Epithelial cell of prostate (primary cell): ENCODE results near the gene CCSER2.
A peak's percentile ranks its signal among the peaks of the same experiment; 100 is the strongest.
"Not testable (repeated sequence)": the region's sequence is repeated elsewhere in the genome, so short reads cannot be mapped to it uniquely, and the experiment has no call there.

Experiments
- DNase-seq: peaks from one replicate; pipeline ENCODE4 v3.0.0-alpha.2; 2011; ENCODE audit warnings: low read depth, low spot score
- H3K27ac ChIP-seq: fragments of 450-650 bp; 2 replicates; pipeline ENCODE4 v1.5.1; 2017; ENCODE audit warnings: mild to moderate bottlenecking

CCSER2 gene

DNA sequence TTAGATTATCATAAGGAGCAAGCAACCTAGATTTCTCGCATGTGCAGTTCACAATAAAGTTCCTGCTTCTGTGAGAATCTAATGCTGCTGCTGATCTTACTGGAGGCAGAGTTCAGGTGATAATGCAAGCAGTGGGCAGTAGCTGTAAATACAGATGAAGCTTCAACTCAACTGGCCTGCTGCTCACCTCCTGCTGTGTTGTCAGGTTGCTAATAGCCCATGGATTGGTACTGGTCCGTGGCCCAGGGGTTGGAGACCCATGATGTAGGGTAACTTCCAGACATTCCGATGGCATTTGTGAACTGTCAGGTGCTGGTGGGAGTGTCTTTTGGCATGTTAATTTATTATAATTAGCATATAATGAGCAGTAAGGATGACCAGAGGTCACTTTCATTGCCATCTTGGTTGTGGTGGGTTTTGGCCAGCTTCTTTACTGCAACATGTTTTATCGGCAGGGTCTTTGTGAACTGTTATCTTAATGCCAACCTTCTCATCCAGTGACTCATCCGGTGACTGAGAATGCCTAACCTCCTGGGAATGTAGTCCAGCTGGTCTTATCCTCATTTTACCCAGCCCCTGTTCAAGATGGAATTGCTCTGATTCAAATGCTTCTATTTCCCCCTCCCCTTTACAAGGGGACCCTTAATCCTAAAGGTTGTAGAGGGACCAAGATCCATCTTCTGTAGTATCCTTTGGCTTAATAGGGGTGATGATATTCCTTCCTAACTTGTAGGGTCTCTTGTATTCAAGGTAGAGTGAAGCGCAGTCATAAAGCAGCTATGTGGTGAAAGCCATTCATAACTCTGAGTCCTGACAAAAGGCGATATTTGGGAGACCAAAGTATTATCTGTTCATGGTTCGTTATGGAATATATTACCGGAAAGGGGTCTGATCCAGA lies 165.8 kb downstream of the CCSER2 start:
- DNase-seq: peak; percentile 33
- H3K27ac ChIP-seq: peak overlapping the region; percentile 78

DNA sequence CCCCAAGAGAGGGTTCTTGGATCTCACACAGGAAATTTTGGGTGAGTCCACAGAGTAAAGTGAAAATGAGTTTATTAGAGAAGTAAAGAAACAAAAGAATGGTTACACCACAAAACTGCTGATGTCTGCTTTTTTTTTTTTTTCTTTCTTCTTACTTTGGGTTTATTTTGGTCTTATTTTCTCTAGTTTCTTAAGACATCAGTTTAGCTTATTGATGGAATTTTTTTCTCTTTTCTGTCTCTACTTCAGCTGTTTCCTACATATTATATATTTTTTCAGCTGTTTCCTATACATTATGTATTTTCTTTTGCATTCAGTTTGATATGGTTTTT lies 166.4 kb downstream of the CCSER2 start:
- peak overlapping the region; percentile 78 for H3K27ac ChIP-seq
- DNase-seq: no peak

DNA sequence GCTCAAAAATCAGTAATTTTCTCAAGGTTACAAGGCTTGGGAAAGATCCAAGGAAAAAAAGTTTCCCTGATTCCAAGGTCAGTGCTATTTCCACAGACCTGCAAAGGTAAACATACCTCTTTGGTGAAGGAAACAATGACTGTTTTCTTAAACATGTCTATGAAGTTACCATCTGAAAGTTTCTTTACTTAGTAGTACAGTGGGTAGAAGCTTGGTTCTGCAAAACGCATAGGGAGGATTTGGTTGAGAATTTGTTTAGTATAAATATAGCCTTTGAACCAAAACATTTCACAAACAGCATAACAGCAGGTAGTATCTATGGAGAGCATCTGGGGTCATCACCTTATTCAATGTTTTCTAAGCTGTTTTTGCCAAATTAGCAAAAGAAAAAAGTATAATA lies 169.6 kb downstream of the CCSER2 start:
- no peak overlapping the region for H3K27ac ChIP-seq
- no peak for DNase-seq

DNA sequence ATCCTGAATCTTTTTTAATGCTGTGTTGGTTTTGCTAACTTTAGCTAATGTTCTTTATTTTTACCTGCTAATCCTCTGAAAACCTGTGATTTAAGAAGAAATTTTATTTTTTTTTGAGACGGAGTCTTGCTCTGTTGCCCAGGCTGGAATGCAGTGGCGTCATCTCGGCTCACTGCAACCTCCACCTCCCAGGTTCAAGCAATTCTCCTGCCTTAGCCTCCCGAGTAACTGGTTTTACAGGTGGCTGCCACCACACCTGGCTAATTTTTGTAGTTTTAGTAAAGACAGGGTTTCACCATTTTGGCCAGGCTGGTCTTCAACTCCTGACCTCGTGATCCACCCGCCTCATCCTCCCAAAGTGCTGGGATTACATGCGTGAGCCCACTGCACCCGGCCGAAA lies 170.7 kb downstream of the CCSER2 start:
- not testable (repeated sequence) for H3K27ac ChIP-seq, DNase-seq

DNA sequence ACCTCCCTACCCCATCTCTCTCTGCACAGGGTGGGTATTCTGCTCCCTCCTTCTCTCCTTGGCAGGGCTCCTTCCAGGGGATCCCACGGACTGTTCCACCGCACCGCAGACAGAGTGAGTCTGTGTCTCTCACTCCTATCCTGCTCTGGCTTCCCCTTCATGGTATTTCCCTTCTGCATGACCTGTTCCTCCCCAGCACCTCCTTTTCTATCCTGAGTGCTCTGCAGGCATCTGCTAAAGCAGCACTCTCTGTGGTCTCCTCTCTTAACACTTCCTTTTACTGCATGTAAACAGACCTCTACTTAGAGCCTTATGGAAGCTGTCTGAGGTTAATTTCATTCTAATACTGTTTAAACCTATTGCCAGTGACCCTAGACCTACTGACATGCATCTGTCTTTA lies 171.5 kb downstream of the CCSER2 start:
- no peak for DNase-seq
- H3K27ac ChIP-seq: no peak overlapping the region

DNA sequence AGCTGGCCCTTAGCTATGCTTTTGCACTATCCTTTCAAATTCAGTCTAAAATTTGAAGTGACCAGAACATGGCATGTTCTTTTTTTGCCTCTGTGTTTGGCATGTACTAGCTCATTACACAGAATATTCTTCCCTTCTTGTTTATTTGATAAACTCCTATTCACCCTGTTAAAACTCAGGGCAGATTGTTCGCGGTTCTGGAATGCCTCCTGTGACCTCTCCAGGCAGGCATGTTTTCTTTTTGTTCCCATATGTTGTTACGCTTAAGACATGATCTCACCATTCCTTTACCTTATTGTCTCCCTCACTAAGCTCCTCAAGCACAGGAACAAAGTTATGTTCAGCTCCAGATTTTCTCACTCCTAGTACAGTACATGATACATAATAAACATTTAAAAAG lies 181.7 kb downstream of the CCSER2 start:
- H3K27ac ChIP-seq: no peak overlapping the region
- DNase-seq: no peak

DNA sequence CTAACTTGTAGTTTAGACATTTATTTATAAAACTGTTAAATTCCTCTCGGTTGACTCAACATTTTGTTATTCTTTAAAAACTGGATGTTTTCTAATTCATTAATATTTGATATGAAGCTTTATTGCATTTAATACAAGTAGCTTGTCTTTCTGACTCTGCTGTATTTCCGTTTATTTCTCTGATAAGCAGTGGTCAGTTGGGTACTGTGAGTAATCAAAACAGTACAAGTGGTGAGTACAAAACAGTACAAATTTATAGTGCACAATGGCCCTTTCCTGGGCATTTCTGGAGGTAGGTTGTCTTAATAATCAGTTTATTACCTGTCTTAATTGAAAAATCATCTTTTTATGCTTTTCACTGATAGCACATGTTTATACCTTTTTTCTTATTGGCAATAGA lies 182.7 kb downstream of the CCSER2 start:
- H3K27ac ChIP-seq: no peak overlapping the region
- DNase-seq: no peak

DNA sequence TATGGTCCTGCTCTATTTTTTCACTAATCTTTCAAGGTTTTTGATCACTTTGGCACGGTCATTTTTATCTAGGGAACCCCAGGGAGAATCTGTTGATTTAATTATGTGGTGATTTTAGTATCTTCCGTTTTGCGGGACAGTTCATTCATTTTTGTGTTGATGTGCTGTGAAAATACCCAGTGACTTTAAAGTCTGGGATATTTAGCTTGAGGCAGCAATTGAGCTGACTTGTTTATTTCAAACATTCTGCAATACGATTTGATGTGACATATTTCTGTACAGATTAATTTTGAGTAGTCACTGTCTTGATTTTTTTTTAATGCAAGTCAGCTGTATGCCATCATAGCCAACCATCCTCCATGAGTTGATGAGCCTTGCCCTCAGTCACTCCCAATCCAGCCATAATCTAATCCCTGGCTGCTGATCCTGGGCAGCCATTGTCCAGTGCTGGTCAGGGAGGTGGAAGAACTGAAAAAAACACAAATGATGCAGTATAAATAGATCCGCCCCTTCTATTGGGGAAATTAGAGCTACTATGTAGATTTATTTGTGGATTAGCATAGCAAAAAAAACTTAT lies 183.4 kb downstream of the CCSER2 start:
- H3K27ac ChIP-seq: no peak overlapping the region
- no peak for DNase-seq

DNA sequence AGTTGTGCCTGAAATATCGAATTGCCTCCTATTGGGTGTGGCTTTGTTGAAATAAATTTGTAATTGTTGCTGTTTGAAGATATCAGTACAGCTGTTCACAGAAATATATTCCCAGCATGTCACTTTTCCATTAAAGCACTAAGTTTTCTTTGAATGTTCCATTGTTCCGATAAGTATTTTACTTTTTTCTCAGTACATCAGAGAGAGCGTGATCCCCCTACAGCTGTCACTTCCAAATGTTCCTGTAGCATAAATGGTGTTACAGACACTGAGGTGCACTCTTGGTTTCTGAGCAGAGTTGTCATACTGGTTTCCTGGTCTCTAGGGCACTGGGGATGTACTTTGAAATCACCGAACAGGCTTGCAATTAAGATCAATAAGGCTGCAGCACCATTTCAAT lies 189.2 kb downstream of the CCSER2 start:
- no peak for DNase-seq
- no peak overlapping the region for H3K27ac ChIP-seq

DNA sequence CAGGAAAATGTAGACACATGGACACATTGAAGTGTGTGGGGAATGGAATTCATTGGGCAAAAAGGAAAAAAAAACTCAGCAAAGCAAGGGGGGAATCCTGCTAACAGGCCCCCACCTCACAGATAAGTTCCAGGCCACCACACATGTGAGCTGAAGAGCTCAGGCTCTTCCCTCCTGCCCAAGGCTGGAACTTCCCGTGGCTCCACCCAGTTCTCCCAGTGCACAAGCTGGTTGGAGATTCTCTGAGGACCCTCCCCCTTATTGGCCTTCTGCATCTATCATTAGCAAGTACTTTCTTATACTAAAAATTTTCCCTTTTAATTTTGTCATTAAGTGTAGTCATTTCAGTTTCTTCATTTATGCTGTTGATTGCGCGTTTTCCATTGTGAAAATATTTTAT lies 190.8 kb downstream of the CCSER2 start:
- DNase-seq: no peak
- H3K27ac ChIP-seq: no peak overlapping the region

DNA sequence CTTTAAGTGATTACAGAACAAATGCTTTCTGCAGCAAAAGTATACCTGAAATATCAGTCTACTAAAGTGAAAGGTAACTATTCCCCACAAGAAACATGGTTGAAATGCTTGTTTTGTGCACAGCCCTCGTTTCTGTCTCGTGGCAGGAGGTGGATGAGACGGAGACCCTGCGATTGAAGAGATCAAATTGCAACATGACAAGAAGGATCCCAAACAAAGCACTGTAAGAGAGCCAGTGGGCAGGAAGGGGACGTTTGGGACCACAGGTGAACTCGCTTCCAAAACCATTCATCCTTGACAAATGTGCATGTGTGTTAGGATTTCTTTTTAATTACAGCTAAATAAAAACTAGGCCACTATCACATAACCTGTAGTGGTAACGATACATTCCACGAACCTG lies 192.6 kb downstream of the CCSER2 start:
- DNase-seq: no peak
- no peak overlapping the region for H3K27ac ChIP-seq

DNA sequence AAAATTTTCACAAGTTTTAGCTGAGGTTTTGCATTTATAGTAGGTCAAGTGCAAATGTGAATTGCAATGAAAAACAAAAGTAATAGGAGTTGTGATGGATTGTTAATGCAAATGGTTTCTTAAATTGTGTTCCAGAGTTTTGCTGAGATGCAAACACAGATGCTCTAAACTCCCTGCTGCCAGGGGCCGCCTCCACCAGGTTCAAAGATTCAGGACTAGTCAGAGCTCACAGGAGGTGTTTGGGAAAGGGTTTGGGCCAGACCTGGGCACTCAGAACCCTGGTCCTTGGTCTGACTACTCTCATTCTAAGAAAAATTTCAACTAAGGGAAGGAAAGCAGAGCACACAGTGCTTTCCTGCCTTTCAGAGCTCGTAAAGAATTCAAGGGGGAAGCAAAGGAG lies 193.1 kb downstream of the CCSER2 start:
- H3K27ac ChIP-seq: no peak overlapping the region
- no peak for DNase-seq

DNA sequence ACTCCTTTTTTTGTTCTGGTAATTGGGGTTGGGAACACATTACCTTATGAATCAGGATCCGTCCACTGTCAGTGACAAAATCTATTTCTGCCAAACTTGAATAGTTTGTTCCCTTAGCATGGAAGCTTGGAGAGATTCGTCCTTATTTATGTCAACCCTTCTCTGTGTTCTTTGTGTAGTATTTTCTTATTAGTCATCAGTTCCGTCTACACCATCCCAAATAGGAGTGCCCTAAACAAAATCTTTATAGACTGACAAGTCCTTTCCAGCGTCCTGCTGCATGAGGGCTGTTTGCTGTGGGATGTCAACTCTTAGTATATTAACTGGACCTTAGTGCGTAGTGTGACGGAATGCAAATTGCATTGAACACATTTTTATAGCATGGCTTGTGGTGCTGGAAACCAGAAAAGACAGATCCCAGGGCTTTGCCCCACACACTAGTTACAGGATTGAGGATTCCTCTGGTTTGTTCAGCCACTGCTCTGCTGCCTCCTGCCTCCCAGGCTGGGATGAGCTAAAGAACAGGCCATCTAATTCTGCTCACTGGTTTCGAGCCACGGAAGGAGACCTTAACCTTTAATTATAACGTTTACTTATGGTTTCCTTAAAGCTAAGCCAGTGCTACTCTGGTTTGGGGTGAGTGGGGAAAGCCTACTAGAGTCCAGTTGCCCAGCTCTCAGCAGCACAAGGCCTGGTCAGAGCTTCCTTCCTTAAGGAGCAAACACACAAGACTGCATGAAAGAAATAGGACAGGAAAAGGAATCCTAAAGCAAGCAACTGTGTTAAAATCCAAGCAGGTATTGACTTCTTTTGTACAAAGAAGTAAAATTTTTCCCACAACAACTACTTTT lies 194.4 kb downstream of the CCSER2 start:
- no peak overlapping the region for H3K27ac ChIP-seq
- no peak for DNase-seq

DNA sequence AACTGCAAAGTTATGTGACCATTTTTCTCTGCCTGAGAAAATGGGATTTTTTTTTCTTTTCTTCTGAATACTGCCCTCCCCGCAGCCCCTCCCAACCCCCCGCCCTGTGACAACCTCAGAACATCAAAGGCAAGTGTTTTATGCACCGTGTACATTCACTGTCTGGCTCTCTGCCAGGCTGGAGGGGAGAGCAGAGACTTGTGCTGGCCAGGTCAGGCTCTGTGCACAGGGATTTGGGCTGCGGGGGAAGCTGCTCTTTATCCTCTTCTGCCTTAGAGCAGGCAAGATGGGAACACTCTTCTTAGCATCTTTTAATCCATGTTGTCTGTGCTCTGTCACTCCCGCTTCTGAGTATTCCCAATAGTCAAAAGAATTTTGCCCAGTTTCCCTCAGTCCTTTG lies 195.1 kb downstream of the CCSER2 start:
- DNase-seq: no peak

DNA sequence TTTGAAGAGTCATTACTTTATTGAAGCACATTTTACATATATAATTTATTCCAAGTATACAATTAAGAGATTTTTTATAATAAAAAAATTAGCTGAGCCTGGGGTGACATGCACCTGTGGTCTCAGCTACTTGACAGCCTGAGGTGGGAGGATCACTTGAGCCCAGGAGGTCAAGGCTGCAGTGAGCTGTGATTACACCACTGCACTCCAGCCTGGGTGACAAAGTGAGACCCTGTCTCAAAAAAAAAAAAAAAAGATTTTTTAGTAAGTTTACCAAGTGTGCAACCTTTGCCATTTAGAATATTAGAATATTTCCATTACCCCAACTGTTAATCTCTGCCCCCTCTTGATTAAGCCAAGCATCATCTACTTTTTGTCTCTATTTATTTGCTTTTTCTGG lies 196.0 kb downstream of the CCSER2 start:
- no peak overlapping the region for H3K27ac ChIP-seq
- no peak for DNase-seq

More for the DNA sequence above, 195.1 kb downstream of the CCSER2 start:
- no peak overlapping the region for H3K27ac ChIP-seq

DNA sequence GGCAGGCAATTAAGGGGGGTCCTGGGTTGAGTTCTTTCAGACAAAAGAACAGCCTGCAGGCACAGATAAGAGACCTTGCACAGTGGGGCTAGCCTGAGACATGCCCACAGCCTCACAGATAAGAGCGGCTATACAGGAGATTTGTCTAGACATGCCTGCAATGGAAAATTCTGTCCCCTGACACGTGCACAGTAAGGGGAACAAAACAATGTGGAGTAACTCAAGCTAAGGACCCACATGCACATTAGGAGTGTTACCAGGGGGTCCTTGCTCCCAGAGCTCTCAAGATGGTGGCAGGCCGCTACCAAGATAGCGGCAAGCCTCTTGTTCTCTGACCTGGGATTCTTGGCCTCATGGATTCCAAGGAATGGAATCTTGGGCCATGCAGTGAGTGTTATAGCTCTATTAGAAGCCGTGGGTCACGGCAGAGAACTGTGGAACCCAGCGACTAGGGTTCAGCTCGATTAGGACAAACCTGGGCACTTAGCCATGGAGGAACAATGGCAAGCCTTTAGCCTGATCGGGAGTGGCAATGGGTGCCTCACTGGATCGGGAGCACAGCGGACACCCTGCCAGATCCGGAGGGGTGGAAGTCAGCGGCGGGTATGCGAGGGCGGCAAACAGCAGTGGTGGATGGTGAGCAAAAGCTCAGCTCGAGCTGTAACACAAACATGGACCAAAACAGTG lies 196.9 kb downstream of the CCSER2 start:
- H3K27ac ChIP-seq: peak overlapping the region; percentile 21
- DNase-seq: no peak

DNA sequence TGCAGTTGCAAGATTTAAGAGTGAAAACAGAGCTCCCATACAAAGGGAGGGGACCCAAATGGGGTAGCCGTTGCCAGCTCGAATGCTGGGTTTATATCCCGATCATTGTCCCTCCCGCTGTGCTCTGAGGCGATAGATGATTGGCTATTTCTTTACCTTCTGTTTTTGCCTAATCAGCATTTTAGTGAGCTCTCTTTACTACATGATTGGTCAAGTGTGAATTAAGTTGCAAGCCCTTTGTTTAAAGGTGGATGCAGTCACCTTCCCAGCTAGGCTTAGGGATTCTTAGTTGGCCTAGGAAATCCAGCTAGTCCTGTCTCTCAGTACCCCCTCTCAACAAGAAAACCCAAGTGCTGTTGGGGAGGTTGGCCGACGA lies 197.4 kb downstream of the CCSER2 start:
- H3K27ac ChIP-seq, DNase-seq: not testable (repeated sequence)

DNA sequence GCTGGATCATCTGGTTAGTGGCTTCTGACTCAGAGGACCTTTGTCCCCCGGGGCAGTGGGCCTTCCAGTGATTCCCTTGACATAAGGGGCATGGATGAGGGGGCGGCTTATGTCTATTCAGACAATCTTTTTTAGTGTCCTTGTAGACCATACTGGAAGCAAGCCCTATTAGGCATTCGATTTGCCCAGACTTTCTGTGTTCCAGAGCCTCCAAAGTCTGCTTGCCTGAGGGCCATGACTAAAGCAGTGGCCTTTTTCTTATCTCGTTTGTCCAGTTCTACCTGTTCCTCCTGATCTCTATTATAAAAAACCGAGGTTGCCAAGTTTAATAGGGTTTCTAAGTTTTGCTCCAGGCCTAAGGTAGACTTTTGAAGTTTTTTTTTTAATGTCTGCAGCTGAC lies 199.0 kb downstream of the CCSER2 start:
- peak; percentile 68 for DNase-seq
- peak overlapping the region; percentile 53 for H3K27ac ChIP-seq

DNA sequence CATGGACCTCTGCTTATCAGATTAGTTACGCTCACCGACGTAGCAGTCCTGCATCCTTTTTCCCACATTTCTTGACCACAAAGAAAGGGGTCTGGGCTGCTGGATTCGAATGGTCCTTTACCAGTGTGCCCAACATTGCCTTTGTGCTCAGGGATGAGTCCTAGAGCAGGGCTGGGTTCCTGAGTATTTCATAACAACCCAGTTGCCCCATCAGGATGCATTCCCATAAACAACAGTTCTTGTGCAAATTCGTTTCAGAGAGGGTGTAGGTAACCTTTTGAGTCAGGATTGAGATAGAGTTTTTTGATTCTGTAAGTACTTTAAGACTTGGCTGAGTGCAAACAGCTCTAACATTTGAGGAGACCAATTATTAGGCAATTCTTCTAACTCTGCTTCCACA lies 200.1 kb downstream of the CCSER2 start:
- not testable (repeated sequence) for DNase-seq
- H3K27ac ChIP-seq: peak overlapping the region; percentile 53

DNA sequence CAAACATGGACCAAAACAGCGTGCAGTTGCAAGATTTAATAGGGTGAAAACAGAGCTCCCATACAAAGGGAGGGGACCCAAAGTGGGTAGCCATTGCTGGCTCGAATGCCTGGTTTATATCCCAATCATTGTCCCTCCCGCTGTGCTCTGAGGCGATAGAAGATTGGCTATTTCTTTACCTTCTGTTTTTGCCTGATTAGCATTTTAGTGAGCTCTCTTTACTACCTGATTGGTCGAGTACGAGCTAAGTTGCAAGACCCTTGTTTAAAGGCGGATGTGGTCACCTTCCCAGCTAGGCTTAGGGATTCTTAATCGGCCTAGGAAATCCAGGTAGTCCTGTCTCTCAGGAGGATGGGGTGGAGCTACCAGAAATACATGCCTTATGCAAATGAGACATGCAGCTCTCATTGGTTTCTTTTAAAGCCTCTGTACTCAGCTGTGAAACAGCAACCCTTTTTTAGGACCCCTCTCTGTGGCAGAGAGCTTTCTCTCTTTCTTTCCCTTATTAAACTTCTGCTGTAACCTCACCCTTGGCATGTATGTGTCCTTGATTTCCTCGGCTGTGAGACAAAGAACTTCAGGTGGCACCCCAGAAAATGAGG lies 202.4 kb downstream of the CCSER2 start:
- H3K27ac ChIP-seq: no peak overlapping the region
- no peak for DNase-seq
